GM18870 (cell line): ENCODE results near the gene CDC42BPA.

Source experiments
- ATAC-seq: cut with Tn5 transposase; IDR thresholded peaks from one replicate; pipeline ENCODE4 v1.9.1; 2021; ENCODE audit warnings: moderate library complexity; ENCODE audit not compliant: unreplicated experiment

Gene CDC42BPA

GRCh38 chr1:226982451-226983177 lies 335.7 kb downstream of the CDC42BPA start:
- no peak for ATAC-seq

- ATAC-seq: no peak
These were observed 336.5 kb downstream of the CDC42BPA start for GRCh38 chr1:226981838-226982237.

GRCh38 chr1:226981386-226981817 lies 336.9 kb downstream of the CDC42BPA start:
- ATAC-seq: no peak

- no peak for ATAC-seq
These were observed 337.5 kb downstream of the CDC42BPA start for GRCh38 chr1:226980565-226981385.

DNA sequence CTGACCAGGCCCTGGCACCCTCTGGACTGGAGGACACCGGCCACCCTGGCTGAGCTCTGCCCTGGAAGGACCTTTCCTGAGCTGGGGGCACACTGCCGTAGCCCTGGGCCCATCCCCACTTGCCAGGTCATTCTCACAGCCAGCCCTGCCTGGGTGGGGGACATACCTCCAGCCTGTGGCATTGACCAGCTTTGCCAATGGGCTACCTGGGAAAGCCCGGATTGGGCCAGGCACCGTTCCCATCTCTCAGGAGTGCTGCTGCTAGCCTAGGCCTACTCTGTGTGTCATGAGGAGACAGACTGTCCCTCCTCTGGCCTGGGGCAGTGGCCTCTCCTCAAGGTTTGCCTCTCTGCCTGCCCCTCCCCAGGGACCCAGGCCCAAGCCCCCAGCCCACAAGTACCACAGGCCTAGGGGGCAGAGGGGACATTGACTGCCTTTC lies 338.2 kb downstream of the CDC42BPA start:
- ATAC-seq: no peak

DNA sequence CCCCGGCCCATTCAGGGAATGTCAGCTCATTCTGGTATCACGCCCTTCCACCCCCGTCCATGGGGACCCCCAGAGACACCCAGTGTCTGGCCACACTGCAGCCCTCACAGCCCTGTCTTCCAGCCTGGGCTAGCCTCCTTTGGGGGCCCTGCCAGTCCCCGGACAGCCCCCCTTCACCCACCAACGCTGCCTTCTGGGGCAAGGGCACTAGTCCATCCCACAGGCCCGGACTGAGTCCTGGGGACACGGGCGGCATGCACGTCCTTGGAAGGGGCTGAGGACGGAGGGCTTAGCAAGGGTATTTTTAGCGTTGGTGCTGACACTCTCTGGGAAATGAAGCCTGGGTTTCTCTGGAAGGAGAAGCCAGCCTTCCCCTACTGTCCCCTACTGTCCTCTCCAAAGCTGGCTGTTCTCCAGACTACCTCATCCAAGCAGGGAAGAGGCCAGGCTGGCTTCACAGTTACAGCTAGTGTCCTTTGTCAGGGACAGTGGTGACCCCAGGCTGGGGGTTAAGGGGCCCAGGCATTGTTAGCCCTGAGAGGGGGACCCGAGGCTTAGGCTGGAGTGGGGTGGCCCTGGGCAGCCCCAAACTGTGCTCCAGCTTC lies 338.7 kb downstream of the CDC42BPA start:
- ATAC-seq: no peak

GRCh38 chr1:226979115-226979516 lies 339.2 kb downstream of the CDC42BPA start:
- no peak for ATAC-seq

- ATAC-seq: no peak
These were observed 339.7 kb downstream of the CDC42BPA start for GRCh38 chr1:226978432-226979114.

GRCh38 chr1:226977643-226978431 lies 340.5 kb downstream of the CDC42BPA start:
- ATAC-seq: no peak

DNA sequence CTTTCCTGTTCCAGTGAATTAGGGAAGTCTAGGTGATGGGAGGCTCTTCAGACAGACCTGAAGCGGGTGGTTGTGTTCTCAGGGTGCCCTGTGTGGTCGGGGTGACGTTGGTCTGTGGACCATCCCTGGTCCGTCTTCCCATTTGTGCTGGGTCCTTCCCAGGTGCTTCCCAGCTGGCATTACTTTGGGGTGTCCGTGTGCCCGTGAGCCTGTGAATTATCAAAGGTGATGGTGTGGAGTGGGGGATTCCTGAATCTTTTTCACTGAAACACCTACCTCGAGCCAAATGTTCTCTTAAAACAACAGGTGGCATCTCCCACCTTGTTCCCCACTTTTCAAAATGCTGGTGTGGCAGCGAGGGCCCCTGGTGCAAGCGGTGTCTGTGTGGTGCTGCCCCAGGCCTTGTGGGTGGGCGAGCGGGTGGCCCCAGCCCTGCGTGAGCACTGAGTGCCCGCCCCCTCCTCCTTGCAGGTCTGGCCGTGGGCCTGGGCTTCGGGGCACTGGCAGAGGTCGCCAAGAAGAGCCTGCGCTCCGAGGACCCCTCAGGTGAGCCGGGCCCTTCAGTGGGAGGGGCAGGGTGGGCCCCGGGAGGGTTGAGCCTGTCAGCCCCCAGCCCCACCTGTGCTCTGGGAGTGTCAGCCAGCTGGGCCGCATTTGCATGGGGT lies 341.2 kb downstream of the CDC42BPA start:
- ATAC-seq: no peak

DNA sequence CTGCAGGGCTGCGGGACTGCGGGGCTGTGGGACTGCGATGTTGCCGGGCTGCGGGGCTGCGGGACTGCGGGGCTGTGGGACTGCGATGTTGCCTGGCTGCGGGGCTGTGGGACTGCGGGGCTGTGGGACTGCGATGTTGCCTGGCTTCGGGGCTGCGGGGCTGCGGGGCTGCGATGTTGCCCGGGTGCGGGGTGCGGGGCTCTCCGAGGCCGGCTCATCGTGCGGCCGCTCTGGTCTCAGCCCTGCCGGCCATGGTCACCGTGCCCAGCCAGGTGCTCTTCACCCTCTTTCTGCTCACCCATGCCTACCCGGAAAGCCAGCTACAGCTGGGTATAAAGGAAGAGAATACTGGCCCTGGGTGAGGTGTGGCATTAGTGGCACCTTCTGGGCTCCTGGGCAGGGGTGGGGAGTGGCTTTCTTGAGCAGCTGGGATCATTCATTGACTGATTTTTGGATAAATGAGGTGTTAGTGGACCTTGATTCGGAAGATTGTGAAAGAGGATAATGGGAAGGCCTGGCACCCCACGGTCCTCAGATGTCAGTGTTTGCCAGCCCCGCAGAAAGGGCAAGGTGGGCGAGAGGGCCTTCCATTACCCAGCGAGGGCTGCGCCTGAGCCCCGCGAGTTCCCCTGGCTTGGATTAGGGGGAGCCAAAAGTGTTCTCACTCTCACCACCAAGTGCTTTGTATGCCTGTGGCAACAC lies 341.9 kb downstream of the CDC42BPA start:
- ATAC-seq: no peak

DNA sequence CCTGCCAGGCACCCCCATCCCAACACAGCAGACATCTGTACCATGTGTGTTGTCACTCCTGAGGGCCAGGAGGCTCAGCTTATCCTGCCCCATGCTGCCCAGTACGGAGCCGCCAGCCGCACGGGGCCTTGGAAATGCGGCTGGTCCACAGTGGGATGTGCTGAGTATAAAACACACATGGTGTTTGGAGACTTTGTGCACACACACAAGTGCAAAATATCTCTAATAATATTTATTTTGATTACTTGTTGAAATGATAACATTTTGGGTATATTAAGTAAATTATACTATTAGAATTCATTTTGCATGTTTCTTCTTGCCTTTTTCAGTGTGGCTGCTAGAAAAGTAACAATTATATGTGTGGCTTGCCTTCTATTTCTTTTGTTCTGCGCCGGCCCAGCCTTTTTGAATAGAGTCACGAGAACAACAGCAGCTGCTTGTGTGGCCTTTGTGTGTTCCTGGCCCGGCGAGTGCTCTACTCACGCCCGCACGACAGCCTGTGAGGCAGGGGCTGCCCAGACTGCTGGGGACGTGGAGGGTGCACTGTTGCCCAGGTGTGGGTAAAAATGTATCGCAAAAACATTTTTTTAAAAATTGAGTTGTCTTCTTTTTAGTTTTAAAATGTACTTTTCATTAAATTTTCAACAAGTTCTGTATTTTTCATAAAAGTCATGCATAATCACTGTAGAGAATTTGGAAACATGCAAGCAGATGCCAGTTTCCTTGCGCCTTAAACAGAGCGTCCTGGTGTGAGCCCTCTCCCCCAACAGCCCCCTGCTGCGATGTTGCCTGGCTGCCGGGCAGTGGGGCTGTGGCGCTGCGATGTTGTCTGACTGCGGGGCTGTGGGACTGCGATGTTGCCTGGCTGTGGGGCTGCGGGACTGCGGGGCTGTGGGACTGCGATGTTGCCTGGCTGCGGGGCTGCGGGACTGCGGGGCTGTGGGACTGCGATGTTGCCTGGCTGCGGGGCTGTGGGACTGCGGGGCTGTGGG lies 342.7 kb downstream of the CDC42BPA start:
- ATAC-seq: no peak

DNA sequence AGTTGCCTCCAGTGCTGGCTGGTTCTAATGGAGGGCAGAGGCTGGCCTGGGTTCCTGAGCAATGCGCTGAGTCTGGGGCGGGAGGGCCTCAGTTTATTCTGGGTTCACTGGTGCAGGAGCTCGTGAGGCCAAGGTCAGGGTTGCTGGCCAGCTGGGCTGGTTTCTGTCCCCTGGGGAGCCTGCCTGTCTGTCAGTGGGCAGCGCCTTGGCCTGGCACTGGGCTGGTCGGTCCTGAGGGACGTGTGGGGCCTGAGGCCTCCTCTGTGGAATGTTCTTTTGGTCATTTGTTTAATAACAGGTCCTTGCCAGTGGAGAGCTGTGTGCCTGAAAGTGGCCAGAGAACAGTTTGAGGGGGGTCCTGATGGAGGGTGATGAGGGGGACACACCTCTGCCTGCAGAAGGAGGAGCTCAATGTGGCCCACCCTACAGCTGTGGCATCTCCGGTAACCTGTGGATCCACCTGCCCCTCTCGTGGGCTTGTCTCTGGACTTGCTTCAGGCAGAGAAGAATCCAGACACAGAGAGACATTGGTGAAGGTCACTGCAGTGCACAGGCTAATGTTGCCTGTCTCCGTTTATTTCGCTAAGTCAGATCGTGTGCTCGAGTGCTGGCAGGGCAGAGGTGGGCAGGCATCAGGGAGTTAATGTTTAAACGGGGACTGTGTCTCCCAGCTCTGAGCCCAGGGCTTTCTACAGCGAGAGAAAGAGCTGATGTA lies 343.6 kb downstream of the CDC42BPA start:
- no peak for ATAC-seq

DNA sequence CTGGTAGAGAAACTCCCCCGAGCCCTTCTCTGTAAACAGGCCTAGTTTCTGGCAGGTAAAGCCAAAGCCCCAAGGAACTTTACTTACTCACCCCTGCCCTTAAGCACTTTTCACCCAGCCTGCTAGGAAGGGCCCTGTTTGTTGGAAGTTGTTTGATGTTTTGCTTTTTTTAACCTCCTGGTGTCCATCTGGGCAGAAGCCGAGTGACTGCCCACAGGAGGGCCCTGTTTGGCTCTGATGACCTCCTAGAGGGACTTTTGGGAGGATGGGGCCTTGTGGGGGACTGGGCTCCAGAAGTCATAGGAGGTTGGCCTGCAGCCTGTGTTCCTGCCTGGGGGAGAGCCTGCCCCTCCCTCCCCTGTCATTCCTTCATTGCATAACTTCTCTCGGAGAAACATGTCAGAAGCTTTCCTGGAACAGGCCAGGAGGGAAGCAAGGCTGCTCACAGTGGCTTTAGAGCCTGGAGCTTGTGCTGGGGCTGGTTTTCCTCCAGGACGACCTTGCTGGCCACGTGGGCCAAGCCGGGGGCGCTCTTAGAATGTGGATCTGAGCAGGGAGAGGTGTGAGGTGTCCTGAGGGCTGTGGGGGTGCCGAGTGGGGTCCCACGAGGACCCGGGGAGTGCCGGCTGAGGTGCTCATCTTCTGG lies 344.3 kb downstream of the CDC42BPA start:
- no peak for ATAC-seq

- ATAC-seq: no peak
These were observed 344.9 kb downstream of the CDC42BPA start for GRCh38 chr1:226973371-226973897.

DNA sequence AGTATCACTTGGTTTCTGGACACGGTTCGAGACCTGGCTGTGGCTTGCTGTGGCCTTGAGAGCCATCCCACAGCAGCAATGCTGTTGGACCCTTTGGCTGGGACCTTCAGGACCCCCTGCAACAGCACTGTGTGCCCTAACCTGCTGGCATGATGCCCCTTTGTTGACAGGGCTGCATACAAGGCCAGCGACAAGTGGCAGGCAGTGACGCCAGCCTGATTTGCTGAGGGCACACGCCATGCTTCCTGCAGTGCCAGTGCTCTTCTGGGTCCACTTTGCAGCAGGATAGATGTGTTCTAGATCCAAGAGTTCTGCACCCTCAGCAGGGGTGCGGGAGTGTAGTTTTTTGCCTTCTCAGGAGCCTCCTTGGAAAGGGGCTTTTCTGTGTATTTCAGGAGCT lies 345.4 kb downstream of the CDC42BPA start:
- no peak for ATAC-seq

DNA sequence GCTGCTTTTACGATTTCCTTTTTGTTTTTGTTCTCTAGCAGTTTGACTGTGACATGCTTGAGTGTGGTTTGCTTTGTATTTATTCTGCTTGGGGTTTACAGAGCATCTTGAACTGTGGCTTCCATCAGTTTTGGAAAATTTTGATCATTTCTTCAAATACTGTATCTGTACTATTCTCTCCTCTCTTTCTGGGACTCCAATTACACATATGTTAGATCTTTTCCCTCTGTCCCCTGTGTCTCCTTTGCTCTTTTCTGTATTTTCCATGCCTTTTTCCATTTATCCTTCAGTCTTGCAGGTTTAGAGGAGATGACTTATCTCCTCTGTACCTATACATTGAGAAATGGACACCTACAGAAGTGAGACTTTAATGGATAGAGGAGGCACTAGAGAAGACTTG lies 346.5 kb downstream of the CDC42BPA start:
- ATAC-seq: no peak
